HL-60 (cell line): Measurements from ENCODE around the gene SIAH1.
"Not testable (repeated sequence)": the region's sequence is repeated elsewhere in the genome, so short reads cannot be mapped to it uniquely, and the experiment has no call there.

Experiments
- DNase-seq, 2 experiments: peaks; one replicate each; pipeline ENCODE4 v3.0.0-alpha.2; 2010 to 2020; ENCODE audit warnings: low read depth in 1 of 2, low spot score in 1 of 2
- H3K27ac ChIP-seq: fragments of 250-450 bp; sonication (Bioruptor Pico); replicated peaks from 2 replicates; pipeline ENCODE4 v1.5.1; 2020; ENCODE audit warnings: mild to moderate bottlenecking, moderate library complexity
- H3K27me3 ChIP-seq: fragments of 250-450 bp; sonication (Bioruptor Pico); 2 replicates; pipeline ENCODE4 v1.5.1; 2021; ENCODE audit warnings: mild to moderate bottlenecking, moderate library complexity; ENCODE audit not compliant: insufficient read depth, poor library complexity, severe bottlenecking
- H3K4me3 ChIP-seq: replicated peaks from 2 replicates; pipeline ENCODE4 v1.5.1; 2011; ENCODE audit warnings: mild to moderate bottlenecking, control low read depth, low read length; ENCODE audit not compliant: insufficient read depth
- CTCF ChIP-seq: IDR thresholded peaks from one replicate; pipeline ENCODE4 v1.5.1; 2011; ENCODE audit warnings: low read length, control low read depth, inconsistent platforms; ENCODE audit not compliant: insufficient read depth
- GABPA ChIP-seq: IDR thresholded peaks from 2 replicates; pipeline ENCODE4 v1.6.1; 2012; ENCODE audit warnings: low read depth
- POLR2AphosphoS5 ChIP-seq: IDR thresholded peaks from 2 replicates; pipeline ENCODE4 v1.6.1; 2012; ENCODE audit warnings: low read depth
- REST ChIP-seq: IDR thresholded peaks from 2 replicates; pipeline ENCODE4 v1.6.1; 2012; ENCODE audit warnings: low read depth; ENCODE audit not compliant: insufficient replicate concordance
- SPI1 ChIP-seq: IDR thresholded peaks from 2 replicates; pipeline ENCODE4 v1.6.1; 2012; ENCODE audit warnings: low read depth, mild to moderate bottlenecking, borderline replicate concordance

Gene SIAH1

GRCh38 chr16:48405907-48406306, 20.7 kb upstream of the SIAH1 start:
- no peak for DNase-seq
- Histone ChIP-seq H3K4me3 (no peak overlapping the region), H3K27ac (no peak overlapping the region), H3K27me3 (no peaks in the 10 kb centered on the region)
- TF ChIP-seq CTCF: no peak
- no peak for TF ChIP-seq REST
- TF ChIP-seq POLR2AphosphoS5: no peak
- no peak for TF ChIP-seq SPI1
- no peak for TF ChIP-seq GABPA

GRCh38 chr16:48405153-48405552, 19.9 kb upstream of the SIAH1 start:
- no peak overlapping the region for H3K27ac ChIP-seq
- H3K27me3 ChIP-seq: no peaks in the 10 kb centered on the region
- DNase-seq: no peak
- no peak overlapping the region for H3K4me3 ChIP-seq
- TF ChIP-seq GABPA (no peak), CTCF (no peak), REST (no peak), SPI1 (no peak), POLR2AphosphoS5 (no peak)

GRCh38 chr16:48402547-48402946, 17.3 kb upstream of the SIAH1 start:
- H3K4me3 ChIP-seq, H3K27ac ChIP-seq, H3K27me3 ChIP-seq, DNase-seq: not testable (repeated sequence)

- no peak overlapping the region for H3K27ac ChIP-seq
- DNase-seq: no peak
- TF ChIP-seq REST: no peak
- TF ChIP-seq POLR2AphosphoS5: no peak
- no peak for TF ChIP-seq GABPA
Observed at GRCh38 chr16:48395375-48395774, 10.2 kb upstream of the SIAH1 start.

More at GRCh38 chr16:48395375-48395774, 10.2 kb upstream of the SIAH1 start:
- no peak overlapping the region for H3K4me3 ChIP-seq
- H3K27me3 ChIP-seq: no peaks in the 10 kb centered on the region
